Measurements from ENCODE around the gene HOXD4.

The HOXD4 gene

DNA sequence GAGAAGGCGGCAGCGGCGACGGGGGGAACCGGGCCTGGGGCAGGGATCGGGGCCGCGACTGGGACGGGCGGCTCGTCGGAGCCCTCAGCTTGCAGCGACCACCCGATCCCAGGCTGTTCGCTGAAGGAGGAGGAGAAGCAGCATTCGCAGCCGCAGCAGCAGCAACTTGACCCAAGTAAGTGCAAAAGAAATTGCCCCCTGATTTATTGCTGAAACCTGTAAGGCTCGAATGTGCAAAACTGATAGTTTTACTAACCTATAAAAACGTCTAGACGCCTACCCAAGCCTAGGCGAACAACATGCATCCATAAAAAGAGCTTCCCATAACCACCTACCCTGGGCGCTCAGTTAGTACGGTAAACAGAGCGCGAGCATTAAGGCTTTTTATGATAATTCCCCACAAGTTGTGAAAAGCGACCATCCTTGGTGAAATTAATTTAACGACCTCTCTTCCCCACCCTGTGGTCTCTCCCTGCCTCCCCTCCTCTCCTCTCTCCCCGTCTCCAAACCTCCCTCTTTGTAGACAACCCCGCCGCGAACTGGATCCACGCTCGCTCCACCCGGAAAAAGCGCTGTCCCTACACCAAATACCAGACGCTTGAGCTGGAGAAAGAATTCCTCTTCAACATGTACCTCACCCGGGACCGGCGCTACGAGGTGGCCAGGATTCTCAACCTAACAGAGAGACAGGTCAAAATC is 27.8 kb upstream of the HOXD4 start:
- Histone ChIP-seq H3K36me3 (replicated peaks; ENCODE audit: low read depth, low read length) (no peaks in the 10 kb centered on the region), H3K27me3 (ENCODE audit: low read depth, low read length) (no peaks in the 10 kb centered on the region), H3K4me3 (ENCODE audit: low read length) (no peak overlapping the region)

DNA sequence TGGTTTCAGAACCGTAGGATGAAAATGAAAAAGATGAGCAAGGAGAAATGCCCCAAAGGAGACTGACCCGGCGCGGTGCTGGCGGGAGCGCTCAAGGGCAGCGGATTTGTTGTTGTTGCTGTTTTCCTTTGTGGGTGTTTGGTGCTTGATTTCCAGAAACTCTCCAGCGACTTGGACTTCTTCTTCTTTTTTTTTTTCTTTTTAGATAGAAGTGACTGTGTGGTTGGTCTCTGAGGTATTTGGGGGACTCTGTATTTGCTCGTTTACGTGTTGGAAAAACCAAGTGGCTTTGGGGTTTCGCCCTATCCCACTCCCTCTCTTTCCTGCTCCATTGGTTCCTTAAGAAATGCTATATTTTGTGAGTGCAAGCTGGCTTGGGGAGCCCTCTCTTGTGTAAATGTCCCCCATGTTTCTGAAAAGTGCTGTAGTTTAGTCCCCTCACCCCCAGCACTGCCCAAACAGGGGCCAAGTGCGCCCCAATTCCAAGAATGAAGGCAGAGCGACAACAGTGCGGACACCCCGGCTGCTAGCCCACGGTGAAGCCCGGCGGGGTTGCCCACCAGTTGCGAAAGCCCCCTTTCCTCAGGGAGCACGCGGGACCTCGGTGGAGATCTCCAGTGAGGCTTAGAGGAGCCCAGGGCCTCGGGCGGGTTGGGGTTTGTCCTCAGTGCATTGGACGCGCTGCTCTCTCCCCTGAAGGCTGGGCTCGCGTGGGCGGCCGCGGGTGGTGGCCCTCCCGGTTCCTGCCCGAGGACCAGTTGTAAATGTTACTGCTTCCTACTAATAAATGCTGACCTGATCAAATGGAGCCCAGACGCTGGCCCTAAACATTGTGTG is 27.0 kb upstream of the HOXD4 start:
- no peaks in the 10 kb centered on the region for H3K27me3 ChIP-seq (ENCODE audit: low read depth, low read length)
- no peak overlapping the region for H3K4me3 ChIP-seq (ENCODE audit: low read length)
- no peaks in the 10 kb centered on the region for H4K20me1 ChIP-seq (ENCODE audit: insufficient read depth, low read length)
- no peak overlapping the region for H3K9ac ChIP-seq (ENCODE audit: low read length)
- H3K9me3 ChIP-seq (ENCODE audit: insufficient read depth, low read length): no peaks in the 10 kb centered on the region
- H2AFZ ChIP-seq (ENCODE audit: low read depth, low read length): no peak overlapping the region
- TF ChIP-seq EZH2phosphoT487 (IDR thresholded peaks at IDR 0.05; ENCODE audit: low read depth): no peak
- TF ChIP-seq, protein P1, sequence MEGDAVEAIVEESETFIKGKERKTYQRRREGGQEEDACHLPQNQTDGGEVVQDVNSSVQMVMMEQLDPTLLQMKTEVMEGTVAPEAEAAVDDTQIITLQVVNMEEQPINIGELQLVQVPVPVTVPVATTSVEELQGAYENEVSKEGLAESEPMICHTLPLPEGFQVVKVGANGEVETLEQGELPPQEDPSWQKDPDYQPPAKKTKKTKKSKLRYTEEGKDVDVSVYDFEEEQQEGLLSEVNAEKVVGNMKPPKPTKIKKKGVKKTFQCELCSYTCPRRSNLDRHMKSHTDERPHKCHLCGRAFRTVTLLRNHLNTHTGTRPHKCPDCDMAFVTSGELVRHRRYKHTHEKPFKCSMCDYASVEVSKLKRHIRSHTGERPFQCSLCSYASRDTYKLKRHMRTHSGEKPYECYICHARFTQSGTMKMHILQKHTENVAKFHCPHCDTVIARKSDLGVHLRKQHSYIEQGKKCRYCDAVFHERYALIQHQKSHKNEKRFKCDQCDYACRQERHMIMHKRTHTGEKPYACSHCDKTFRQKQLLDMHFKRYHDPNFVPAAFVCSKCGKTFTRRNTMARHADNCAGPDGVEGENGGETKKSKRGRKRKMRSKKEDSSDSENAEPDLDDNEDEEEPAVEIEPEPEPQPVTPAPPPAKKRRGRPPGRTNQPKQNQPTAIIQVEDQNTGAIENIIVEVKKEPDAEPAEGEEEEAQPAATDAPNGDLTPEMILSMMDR (IDR thresholded peaks at IDR 0.05; ENCODE audit: low read depth, low read length): no peak
- no peak overlapping the region for H3K27ac ChIP-seq (ENCODE audit: low read length)
- no peaks in the 10 kb centered on the region for H3K36me3 ChIP-seq (replicated peaks; ENCODE audit: low read depth, low read length)
- no peaks in the 10 kb centered on the region for H3K79me2 ChIP-seq (ENCODE audit: low read length)
- no peaks in the 10 kb centered on the region for H3K4me1 ChIP-seq (ENCODE audit: low read length)
- H3K4me2 ChIP-seq (ENCODE audit: low read length): no peak overlapping the region

More for the DNA sequence above, 27.8 kb upstream of the HOXD4 start:
- no peak for TF ChIP-seq EZH2phosphoT487 (IDR thresholded peaks at IDR 0.05; ENCODE audit: low read depth)
- TF ChIP-seq, protein P1 (IDR thresholded peaks at IDR 0.05; ENCODE audit: low read depth, low read length): no peak
- Histone ChIP-seq H4K20me1 (ENCODE audit: insufficient read depth, low read length) (no peaks in the 10 kb centered on the region), H3K4me2 (ENCODE audit: low read length) (no peak overlapping the region), H3K9ac (ENCODE audit: low read length) (no peak overlapping the region), H2AFZ (ENCODE audit: low read depth, low read length) (no peak overlapping the region), H3K4me1 (ENCODE audit: low read length) (no peaks in the 10 kb centered on the region), H3K9me3 (ENCODE audit: insufficient read depth, low read length) (no peaks in the 10 kb centered on the region), H3K79me2 (ENCODE audit: low read length) (no peaks in the 10 kb centered on the region), H3K27ac (ENCODE audit: low read length) (no peak overlapping the region)

DNA sequence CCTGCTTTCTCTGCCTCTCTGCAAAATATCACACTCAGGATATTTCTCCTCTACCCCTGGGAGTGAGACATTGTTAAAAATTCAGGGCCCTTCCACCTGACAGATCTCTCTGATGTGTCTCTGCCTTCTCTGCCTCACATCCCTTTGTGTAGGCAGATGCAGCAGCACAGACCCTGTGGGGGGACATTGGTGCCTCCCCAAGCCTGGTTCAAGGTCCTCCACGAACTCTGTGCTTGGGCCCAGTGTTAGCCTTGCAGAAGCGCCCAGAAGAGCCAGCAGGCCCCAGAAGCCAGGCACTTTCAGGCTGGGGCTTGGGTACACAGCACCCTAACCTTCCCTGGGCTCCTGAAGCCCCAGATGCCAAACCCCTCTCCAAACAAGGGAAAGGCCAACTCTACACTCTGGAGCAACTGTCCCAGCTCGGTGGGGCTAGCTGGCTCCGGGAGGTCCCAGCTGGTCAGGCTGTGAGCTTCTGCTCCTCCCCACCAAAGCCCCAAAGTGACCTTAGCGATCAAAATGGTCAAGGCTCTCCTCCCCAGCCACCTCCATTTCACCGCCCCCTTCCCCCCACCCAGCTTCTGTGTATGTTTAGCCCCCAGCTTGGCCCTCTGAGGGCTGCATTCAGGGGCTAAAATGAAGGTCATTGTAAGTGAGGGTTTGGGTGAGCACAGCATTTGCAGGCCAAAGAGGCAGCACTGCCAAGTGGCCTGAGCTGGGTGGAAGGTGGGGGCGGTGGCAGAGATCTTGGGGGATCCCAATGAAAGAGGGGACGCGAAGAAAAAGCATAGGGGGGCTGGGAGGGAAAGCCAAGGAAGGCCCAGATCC is 26.2 kb upstream of the HOXD4 start:
- TF ChIP-seq EZH2phosphoT487 (IDR thresholded peaks at IDR 0.05; ENCODE audit: low read depth): no peak
- TF ChIP-seq, protein P1 (IDR thresholded peaks at IDR 0.05; ENCODE audit: low read depth, low read length): no peak
- Histone ChIP-seq H3K79me2 (ENCODE audit: low read length) (no peaks in the 10 kb centered on the region), H3K4me3 (ENCODE audit: low read length) (no peak overlapping the region), H3K4me1 (ENCODE audit: low read length) (no peaks in the 10 kb centered on the region), H4K20me1 (ENCODE audit: insufficient read depth, low read length) (no peaks in the 10 kb centered on the region), H3K4me2 (ENCODE audit: low read length) (no peak overlapping the region), H3K36me3 (replicated peaks; ENCODE audit: low read depth, low read length) (no peaks in the 10 kb centered on the region), H3K9me3 (ENCODE audit: insufficient read depth, low read length) (no peaks in the 10 kb centered on the region), H3K27me3 (ENCODE audit: low read depth, low read length) (no peaks in the 10 kb centered on the region), H2AFZ (ENCODE audit: low read depth, low read length) (no peak overlapping the region), H3K9ac (ENCODE audit: low read length) (no peak overlapping the region), H3K27ac (ENCODE audit: low read length) (no peak overlapping the region)

DNA sequence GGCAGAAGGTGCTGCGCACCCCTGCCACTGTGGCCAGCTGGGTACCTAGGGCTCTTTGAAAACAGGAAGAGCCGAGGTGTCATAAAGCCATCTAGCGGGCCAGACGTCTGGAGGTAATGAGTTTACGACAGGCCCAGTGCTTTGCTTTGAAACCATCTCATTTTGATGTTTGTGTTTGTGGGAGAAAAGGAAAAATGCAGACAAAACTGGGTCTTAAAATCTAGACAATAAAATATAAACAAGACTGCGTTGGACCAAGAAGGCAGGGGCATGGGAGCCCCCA is 25.6 kb upstream of the HOXD4 start:
- H3K4me1 ChIP-seq (ENCODE audit: low read length): no peaks in the 10 kb centered on the region
- H3K4me3 ChIP-seq (ENCODE audit: low read length): no peak overlapping the region
- TF ChIP-seq, protein P1 (IDR thresholded peaks at IDR 0.05; ENCODE audit: low read depth, low read length): no peak
- no peak for TF ChIP-seq EZH2phosphoT487 (IDR thresholded peaks at IDR 0.05; ENCODE audit: low read depth)
- H3K4me2 ChIP-seq (ENCODE audit: low read length): no peak overlapping the region
- no peak overlapping the region for H3K9ac ChIP-seq (ENCODE audit: low read length)
- no peaks in the 10 kb centered on the region for H3K9me3 ChIP-seq (ENCODE audit: insufficient read depth, low read length)
- H3K27ac ChIP-seq (ENCODE audit: low read length): no peak overlapping the region
- H4K20me1 ChIP-seq (ENCODE audit: insufficient read depth, low read length): no peaks in the 10 kb centered on the region
- no peak overlapping the region for H2AFZ ChIP-seq (ENCODE audit: low read depth, low read length)
- H3K36me3 ChIP-seq (replicated peaks; ENCODE audit: low read depth, low read length): no peaks in the 10 kb centered on the region
- no peaks in the 10 kb centered on the region for H3K79me2 ChIP-seq (ENCODE audit: low read length)
- H3K27me3 ChIP-seq (ENCODE audit: low read depth, low read length): no peaks in the 10 kb centered on the region

Measured in OCI-LY3 (cell line).